Measurements from ENCODE around the gene TMEM238L. TPM values are rescaled to one million over a fixed set of nuclear protein-coding genes. Genes with fewer than 3 reads are reported as not detected.

Gene TMEM238L
- total RNA-seq, 1 experiment from 2014 or later = not detected

GRCh38 chr17:10775058-10775457 is 28.8 kb downstream of the TMEM238L start:
- DNase-seq (ENCODE audit: low read depth) = no peak

GRCh38 chr17:10773391-10773790 is 30.5 kb downstream of the TMEM238L start:
- DNase-seq (ENCODE audit: low read depth) = no peak

GRCh38 chr17:10772425-10773380 is 31.2 kb downstream of the TMEM238L start:
- DNase-seq (ENCODE audit: low read depth) = peak; percentile 19

GRCh38 chr17:10771148-10771547 is 32.8 kb downstream of the TMEM238L start:
- no peak for DNase-seq (ENCODE audit: low read depth)

- DNase-seq (ENCODE audit: low read depth) = no peak
Measured at GRCh38 chr17:10769840-10770239, 34.1 kb downstream of the TMEM238L start.

GRCh38 chr17:10768750-10769251 is 35.1 kb downstream of the TMEM238L start:
- no peak for DNase-seq (ENCODE audit: low read depth)

GRCh38 chr17:10767232-10767631 is 36.7 kb downstream of the TMEM238L start:
- no peak for DNase-seq (ENCODE audit: low read depth)

- no peak for DNase-seq (ENCODE audit: low read depth)
Measured at GRCh38 chr17:10762037-10762436, 41.9 kb downstream of the TMEM238L start.

- DNase-seq (ENCODE audit: low read depth) = no peak
Measured at GRCh38 chr17:10761281-10761680, 42.6 kb downstream of the TMEM238L start.

- DNase-seq (ENCODE audit: low read depth) = no peak
Measured at GRCh38 chr17:10758062-10758461, 45.8 kb downstream of the TMEM238L start.

GRCh38 chr17:10757647-10758046 is 46.3 kb downstream of the TMEM238L start:
- no peak for DNase-seq (ENCODE audit: low read depth)

- DNase-seq (ENCODE audit: low read depth) = no peak
Measured at GRCh38 chr17:10757067-10757466, 46.8 kb downstream of the TMEM238L start.

GRCh38 chr17:10756619-10757018 is 47.3 kb downstream of the TMEM238L start:
- no peak for DNase-seq (ENCODE audit: low read depth)

GRCh38 chr17:10756185-10756584 is 47.7 kb downstream of the TMEM238L start:
- no peak for DNase-seq (ENCODE audit: low read depth)

GRCh38 chr17:10755592-10756127 is 48.2 kb downstream of the TMEM238L start:
- DNase-seq (ENCODE audit: low read depth) = no peak

GRCh38 chr17:10754861-10755591 is 48.9 kb downstream of the TMEM238L start:
- peak; percentile 39 for DNase-seq (ENCODE audit: low read depth)

GRCh38 chr17:10754109-10754508 is 49.8 kb downstream of the TMEM238L start:
- peak; percentile 65 for DNase-seq (ENCODE audit: low read depth)

GRCh38 chr17:10752696-10753095 is 51.2 kb downstream of the TMEM238L start:
- no peak for DNase-seq (ENCODE audit: low read depth)

- no peak for DNase-seq (ENCODE audit: low read depth)
Measured at GRCh38 chr17:10751563-10751962, 52.3 kb downstream of the TMEM238L start.

- DNase-seq (ENCODE audit: low read depth) = no peak
Measured at GRCh38 chr17:10750210-10750609, 53.7 kb downstream of the TMEM238L start.

GRCh38 chr17:10748531-10749181 is 55.2 kb downstream of the TMEM238L start:
- no peak for DNase-seq (ENCODE audit: low read depth)

- peak; percentile 46 for DNase-seq (ENCODE audit: low read depth)
Measured at GRCh38 chr17:10745231-10745630, 58.7 kb downstream of the TMEM238L start.
